HEK293 (cell line): ENCODE measurements around the gene HADHA.

Experiments used
- CTCF ChIP-seq: fragments of 450-650 bp; formaldehyde crosslinking; IDR thresholded peaks from 2 replicates; pipeline ENCODE4 v1.5.1; 2016; ENCODE audit warnings: missing biosample characterization, missing genetic modification characterization
- KLF16 ChIP-seq: fragments of 450-650 bp; formaldehyde crosslinking; IDR thresholded peaks from 2 replicates; pipeline ENCODE4 v1.5.1; 2017; ENCODE audit warnings: missing biosample characterization, missing genetic modification characterization
- PBX3 ChIP-seq: sonication (generic); formaldehyde crosslinking; IDR thresholded peaks from 2 replicates; pipeline ENCODE4 v1.8.1; 2022; ENCODE audit warnings: mild to moderate bottlenecking, moderate library complexity, missing genetic modification reagents
- SCRT1 ChIP-seq: fragments of 450-650 bp; formaldehyde crosslinking; IDR thresholded peaks from 2 replicates; pipeline ENCODE4 v1.5.1; 2016; ENCODE audit warnings: missing biosample characterization, missing genetic modification characterization, borderline replicate concordance
- TSHZ1 ChIP-seq: fragments of 450-650 bp; formaldehyde crosslinking; IDR thresholded peaks from 2 replicates; pipeline ENCODE4 v1.5.1; 2016; ENCODE audit warnings: missing biosample characterization, missing genetic modification characterization, borderline replicate concordance
- ZNF311 ChIP-seq: fragments of 450-650 bp; formaldehyde crosslinking; IDR thresholded peaks from 2 replicates; pipeline ENCODE4 v1.5.1; 2017; ENCODE audit warnings: missing biosample characterization, missing genetic modification characterization, borderline replicate concordance
- ZNF341 ChIP-seq: fragments of 450-650 bp; formaldehyde crosslinking; IDR thresholded peaks from 2 replicates; pipeline ENCODE4; 2016; ENCODE audit warnings: low read depth, missing biosample characterization, missing genetic modification characterization
- ZNF501 ChIP-seq: fragments of 450-650 bp; formaldehyde crosslinking; IDR thresholded peaks from 2 replicates; pipeline ENCODE4 v1.5.1; 2016; ENCODE audit warnings: missing biosample characterization, missing genetic modification characterization
- ZNF544 ChIP-seq: fragments of 450-650 bp; formaldehyde crosslinking; IDR thresholded peaks from 2 replicates; pipeline ENCODE4 v1.5.0; 2017; ENCODE audit warnings: missing biosample characterization, missing genetic modification characterization
- ZNF558 ChIP-seq: fragments of 450-650 bp; formaldehyde crosslinking; IDR thresholded peaks from 2 replicates; pipeline ENCODE4 v1.5.1; 2016; ENCODE audit warnings: missing biosample characterization, missing genetic modification characterization
- ZNF629 ChIP-seq: fragments of 450-650 bp; formaldehyde crosslinking; IDR thresholded peaks from 2 replicates; pipeline ENCODE4 v1.5.1; 2017; ENCODE audit warnings: missing biosample characterization, missing genetic modification characterization
- ZNF777 ChIP-seq: fragments of 450-650 bp; formaldehyde crosslinking; IDR thresholded peaks from 2 replicates; pipeline ENCODE4 v1.5.1; 2017; ENCODE audit warnings: missing biosample characterization, missing genetic modification characterization, borderline replicate concordance
- TF ChIP-seq, protein P1 (sequence below): fragments of 450-650 bp; formaldehyde crosslinking; IDR thresholded peaks from 2 replicates; pipeline ENCODE4 v1.5.1; 2016; ENCODE audit warnings: missing biosample characterization, missing genetic modification characterization, low read depth

DNA sequence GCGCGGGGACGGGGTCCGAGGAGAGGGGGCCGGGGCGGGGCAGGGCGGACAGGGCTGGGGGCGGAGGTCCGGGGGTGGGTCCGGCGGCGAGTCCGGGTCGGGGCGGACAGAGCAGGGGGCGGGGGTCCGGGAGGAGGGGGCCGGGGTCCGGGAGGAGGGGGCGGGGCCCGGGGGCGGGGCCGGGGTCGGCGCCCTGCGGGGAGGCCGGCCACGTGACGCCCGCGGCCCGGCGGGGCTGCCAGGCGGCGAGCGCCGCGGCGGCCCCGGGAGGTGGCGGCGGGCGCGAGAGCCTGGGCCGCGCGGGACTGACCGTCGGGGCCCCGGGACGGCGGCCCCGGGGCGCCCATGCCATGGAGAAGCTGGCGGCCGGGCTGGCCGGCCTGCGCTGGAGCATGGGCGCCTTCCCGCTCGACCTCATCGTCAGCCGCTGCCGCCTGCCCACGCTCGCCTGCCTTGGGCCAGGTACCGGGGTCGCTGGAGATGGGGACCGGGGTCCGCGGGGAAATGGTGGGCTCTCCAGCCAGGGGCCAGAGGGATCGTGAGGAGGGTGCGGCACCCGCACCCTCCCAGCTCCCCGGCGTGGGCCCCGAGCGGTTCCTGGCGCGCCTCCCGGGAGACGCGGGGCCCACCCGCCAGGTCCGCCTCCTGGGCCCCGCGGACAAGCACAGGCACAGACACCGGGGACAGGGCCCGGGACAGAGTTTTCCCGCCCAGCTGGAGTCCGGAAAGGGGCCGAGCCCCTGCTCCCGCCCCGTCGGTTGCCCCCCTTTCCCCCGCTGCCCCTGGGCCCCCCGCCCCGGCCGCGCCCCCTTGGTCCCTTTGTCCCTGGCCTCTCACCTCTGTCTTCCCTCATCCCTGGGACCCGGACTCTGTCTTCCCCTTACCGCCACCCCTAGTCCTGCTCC lies 71.3 kb downstream of the HADHA start, which contains the start of gene GAREM2:
- TF ChIP-seq ZNF777 = no peak
- TF ChIP-seq ZNF311 (tag by site-specific recombination) = no peak
- TF ChIP-seq CTCF = no peak
- no peak for TF ChIP-seq TSHZ1
- TF ChIP-seq, protein P1, sequence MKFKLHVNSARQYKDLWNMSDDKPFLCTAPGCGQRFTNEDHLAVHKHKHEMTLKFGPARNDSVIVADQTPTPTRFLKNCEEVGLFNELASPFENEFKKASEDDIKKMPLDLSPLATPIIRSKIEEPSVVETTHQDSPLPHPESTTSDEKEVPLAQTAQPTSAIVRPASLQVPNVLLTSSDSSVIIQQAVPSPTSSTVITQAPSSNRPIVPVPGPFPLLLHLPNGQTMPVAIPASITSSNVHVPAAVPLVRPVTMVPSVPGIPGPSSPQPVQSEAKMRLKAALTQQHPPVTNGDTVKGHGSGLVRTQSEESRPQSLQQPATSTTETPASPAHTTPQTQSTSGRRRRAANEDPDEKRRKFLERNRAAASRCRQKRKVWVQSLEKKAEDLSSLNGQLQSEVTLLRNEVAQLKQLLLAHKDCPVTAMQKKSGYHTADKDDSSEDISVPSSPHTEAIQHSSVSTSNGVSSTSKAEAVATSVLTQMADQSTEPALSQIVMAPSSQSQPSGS (tag by site-specific recombination) = no peak
- no peak for TF ChIP-seq ZNF501 (tag by site-specific recombination)
- TF ChIP-seq ZNF629 (tag by site-specific recombination) = no peak
- TF ChIP-seq SCRT1 (tag by site-specific recombination) = no peak
- no peak for TF ChIP-seq PBX3 (CRISPR knock-in tag)
- no peak for TF ChIP-seq KLF16 (tag by site-specific recombination)
- TF ChIP-seq ZNF341 (tag by site-specific recombination) = no peak
- no peak for TF ChIP-seq ZNF544
- TF ChIP-seq ZNF558 (tag by site-specific recombination) = no peak
